Fibroblast of pulmonary artery (primary cell): ENCODE measurements around the gene PTPN22.

ENCODE experiments used
- DNase-seq: peaks from one replicate; pipeline ENCODE4 v3.0.0-alpha.2; 2010; ENCODE audit warnings: low read depth
- H3K4me3 ChIP-seq: replicated peaks from 2 replicates; pipeline ENCODE4 v1.5.1; 2011; ENCODE audit warnings: low read depth, mild to moderate bottlenecking, control low read depth, low read length, moderate library complexity
- TF ChIP-seq, protein P1 (sequence below): IDR thresholded peaks from 2 replicates; pipeline ENCODE4 v1.5.1; 2011; ENCODE audit warnings: mild to moderate bottlenecking, control low read depth, low read length, inconsistent platforms; ENCODE audit errors: missing control alignments

The PTPN22 gene

DNA sequence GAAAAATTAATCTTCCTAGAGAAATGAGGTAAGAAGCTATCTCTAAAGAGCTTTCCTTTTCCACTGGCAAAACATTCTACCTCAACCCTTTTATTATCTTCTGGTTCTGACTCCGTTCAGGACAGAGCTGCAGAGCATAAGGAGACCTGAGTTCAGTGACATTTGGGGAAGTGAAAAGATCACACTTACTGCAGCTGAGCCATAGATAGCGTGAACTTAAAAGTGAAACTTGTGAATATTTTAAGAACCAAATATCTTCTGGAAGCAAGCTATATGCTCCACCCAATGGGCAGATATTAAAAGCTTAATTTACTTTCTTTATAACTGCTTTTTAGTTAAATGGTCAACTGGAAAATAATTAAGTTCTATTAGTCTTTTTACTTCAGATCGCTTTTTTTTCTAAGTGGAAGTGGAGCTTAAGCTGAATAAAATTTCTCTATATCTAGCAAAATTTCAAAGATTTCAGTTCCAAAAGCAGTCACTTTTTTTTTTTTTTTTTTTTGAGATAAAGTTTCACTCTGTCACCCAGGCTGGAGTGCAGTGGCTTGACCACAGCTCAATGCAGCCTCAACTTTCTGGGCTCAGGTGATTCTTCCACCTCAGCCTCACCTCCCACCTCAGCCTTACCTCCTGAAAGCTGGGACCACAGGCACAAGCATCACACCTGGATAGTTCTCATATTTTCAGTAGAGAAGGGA, 11.9 kb downstream of the PTPN22 start:
- TF ChIP-seq, protein P1, sequence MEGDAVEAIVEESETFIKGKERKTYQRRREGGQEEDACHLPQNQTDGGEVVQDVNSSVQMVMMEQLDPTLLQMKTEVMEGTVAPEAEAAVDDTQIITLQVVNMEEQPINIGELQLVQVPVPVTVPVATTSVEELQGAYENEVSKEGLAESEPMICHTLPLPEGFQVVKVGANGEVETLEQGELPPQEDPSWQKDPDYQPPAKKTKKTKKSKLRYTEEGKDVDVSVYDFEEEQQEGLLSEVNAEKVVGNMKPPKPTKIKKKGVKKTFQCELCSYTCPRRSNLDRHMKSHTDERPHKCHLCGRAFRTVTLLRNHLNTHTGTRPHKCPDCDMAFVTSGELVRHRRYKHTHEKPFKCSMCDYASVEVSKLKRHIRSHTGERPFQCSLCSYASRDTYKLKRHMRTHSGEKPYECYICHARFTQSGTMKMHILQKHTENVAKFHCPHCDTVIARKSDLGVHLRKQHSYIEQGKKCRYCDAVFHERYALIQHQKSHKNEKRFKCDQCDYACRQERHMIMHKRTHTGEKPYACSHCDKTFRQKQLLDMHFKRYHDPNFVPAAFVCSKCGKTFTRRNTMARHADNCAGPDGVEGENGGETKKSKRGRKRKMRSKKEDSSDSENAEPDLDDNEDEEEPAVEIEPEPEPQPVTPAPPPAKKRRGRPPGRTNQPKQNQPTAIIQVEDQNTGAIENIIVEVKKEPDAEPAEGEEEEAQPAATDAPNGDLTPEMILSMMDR, result no peak
- no peak overlapping the region for H3K4me3 ChIP-seq
- DNase-seq, result no peak

DNA sequence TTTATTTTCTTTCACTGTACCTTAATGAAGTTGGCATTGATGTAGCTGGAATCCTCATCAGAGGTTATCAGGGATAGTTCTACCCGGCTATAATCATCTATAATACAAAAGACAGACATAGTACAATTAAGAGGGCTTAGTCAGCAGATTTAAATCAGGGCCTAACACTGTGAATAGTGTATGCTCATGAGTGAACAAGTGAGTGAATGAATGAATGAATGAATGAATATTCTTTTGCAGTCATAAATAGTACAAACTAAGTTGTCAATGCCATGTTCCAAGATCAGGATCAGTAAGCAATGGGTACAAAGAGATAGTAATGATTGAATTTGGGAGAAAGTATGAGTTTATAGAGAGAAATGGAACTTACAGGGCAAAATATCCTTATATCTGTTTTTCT, 12.5 kb downstream of the PTPN22 start:
- TF ChIP-seq, protein P1, result no peak
- no peak for DNase-seq
- H3K4me3 ChIP-seq, result no peak overlapping the region

DNA sequence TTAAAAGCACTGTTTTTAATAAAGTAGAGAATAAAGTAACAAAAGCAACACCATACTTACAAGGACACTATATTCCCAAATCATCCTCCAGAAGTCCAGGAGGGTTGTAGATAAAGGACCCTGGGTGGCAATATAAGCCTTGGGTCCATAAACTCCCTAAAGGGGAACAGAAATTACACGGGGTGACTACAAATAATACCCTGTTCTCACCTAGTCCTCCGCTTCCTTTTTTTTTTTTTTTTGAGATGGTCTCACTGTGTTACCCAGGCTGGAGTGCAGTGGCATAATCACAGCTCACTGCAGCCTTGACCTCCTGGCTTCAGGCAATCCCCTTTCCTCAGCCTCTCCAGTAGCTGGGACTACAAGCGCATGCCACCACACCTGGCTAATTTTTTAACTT, 13.1 kb downstream of the PTPN22 start:
- no peak for DNase-seq
- TF ChIP-seq, protein P1, result no peak
- H3K4me3 ChIP-seq, result no peak overlapping the region

DNA sequence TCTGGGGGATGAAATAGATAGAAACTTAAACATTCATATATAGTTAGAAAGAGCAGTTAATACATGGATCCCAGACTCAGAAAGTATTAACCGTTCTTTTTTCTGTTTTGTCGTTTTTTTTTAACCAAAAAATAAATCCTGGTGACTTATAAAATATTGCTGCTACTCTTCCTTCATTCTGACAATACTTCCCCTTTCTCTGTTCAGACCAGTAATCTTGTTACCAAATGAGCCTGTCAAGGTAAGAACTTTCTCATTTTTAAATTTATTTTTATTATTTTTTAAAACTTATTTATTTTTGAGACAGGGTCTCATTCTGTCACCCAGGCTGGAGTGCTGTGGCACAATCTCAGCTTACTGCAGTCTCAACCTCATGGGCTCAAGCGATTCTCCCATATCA, 13.7 kb downstream of the PTPN22 start:
- TF ChIP-seq, protein P1, result no peak
- DNase-seq, result no peak
- H3K4me3 ChIP-seq, result no peak overlapping the region

DNA sequence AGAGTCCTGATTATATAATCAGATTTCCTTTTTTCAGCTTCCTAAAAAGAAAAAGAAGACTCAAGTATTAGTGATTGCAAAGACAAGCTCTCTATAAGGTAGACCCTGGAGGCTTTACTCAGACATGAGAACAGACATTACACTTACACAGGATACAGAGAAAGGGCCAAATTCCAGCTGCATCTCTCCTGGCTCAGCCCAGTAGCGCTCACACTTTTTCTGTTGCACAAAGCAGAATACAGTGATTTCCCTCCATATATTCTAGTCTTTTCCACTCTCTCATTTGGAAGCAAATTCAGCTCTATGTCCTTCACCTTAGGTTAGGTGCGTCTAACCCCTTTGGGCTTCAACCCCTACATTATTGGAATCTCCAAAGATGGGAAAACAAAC, 15.1 kb downstream of the PTPN22 start:
- DNase-seq, result no peak
- TF ChIP-seq, protein P1, result no peak
- no peak overlapping the region for H3K4me3 ChIP-seq

DNA sequence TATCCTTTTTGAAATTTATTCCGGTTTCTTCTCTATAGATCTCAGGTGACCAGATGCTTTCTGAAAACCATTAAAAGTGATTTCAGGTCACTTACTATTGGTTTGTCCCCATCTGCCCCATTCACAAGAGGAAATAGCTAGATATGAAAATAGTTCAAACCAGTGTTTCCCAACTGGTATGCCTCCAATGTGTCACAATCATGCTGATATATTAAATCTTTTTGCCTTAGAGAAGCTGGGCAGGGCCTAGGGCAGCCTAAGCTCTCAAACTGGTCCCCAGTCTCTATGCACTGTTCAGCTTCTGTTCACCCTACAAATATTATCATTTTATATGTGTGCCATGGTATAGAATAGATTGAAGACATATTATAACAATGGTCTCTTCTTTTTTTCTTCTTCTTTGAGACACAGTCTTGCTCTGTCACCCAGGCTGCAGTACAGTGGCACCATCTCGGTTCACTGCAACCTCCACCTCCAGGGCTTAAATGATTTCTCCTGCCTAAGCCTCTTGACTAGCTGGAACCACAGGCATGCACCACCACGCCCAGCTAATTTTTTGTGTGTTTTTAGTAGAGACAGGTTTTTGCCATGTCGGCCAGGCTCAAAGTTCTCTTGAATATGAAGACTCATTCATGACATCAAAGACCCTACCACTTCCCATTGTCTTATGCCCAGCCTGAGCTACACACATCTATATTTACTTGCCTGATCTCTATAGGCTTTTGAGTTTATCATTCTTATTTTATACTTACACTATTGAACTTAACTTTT, 15.7 kb downstream of the PTPN22 start:
- DNase-seq, result peak; percentile 17
- TF ChIP-seq, protein P1, result no peak
- H3K4me3 ChIP-seq, result no peak overlapping the region
